HUES48 (cell line): ENCODE data around the gene MOSPD3.

Experiments
- H3K27ac ChIP-seq: one replicate; pipeline ENCODE4 v1.7.0; 2013; ENCODE audit warnings: low read depth, low read length, inconsistent platforms
- H3K27me3 ChIP-seq: 2 replicates; pipeline ENCODE4 v1.6.1; 2013; ENCODE audit warnings: mild to moderate bottlenecking, low read length; ENCODE audit not compliant: control insufficient read depth, insufficient read depth
- H3K36me3 ChIP-seq: 2 replicates; pipeline ENCODE4 v1.6.1; 2013; ENCODE audit warnings: low read length; ENCODE audit not compliant: control insufficient read depth, insufficient read depth
- H3K4me1 ChIP-seq: 2 replicates; pipeline ENCODE4 v1.6.1; 2013; ENCODE audit warnings: mild to moderate bottlenecking, low read length; ENCODE audit not compliant: control insufficient read depth, insufficient read depth
- H3K4me3 ChIP-seq: 2 replicates; pipeline ENCODE4 v1.5.1; 2013; ENCODE audit warnings: mild to moderate bottlenecking, low read depth, low read length
- H3K9ac ChIP-seq: 2 replicates; pipeline ENCODE4 v1.6.1; 2013; ENCODE audit warnings: mild to moderate bottlenecking, low read depth, low read length, moderate library complexity
- H3K9me3 ChIP-seq: 2 replicates; pipeline ENCODE4 v1.6.1; 2013; ENCODE audit warnings: low read length; ENCODE audit not compliant: control insufficient read depth, insufficient read depth

MOSPD3 gene

GRCh38 chr7:100568896-100569844 lies 43.2 kb upstream of the MOSPD3 start:
- Histone ChIP-seq H3K4me3 (peak overlapping the region; percentile 68), H3K27ac (peak overlapping the region; percentile 22), H3K9me3 (no peaks in the 10 kb centered on the region), H3K36me3 (no peaks in the 10 kb centered on the region), H3K27me3 (no peaks in the 10 kb centered on the region), H3K4me1 (peaks cover 25% of the 10 kb centered on the region), H3K9ac (no peak overlapping the region)

- Histone ChIP-seq H3K4me3 (no peak overlapping the region), H3K9ac (no peak overlapping the region), H3K9me3 (no peaks in the 10 kb centered on the region), H3K27me3 (no peaks in the 10 kb centered on the region), H3K36me3 (peaks cover 12% of the 10 kb centered on the region), H3K4me1 (peaks cover 24% of the 10 kb centered on the region), H3K27ac (peak overlapping the region; percentile 40)
Observed at GRCh38 chr7:100570954-100571828, 41.1 kb upstream of the MOSPD3 start.

GRCh38 chr7:100571829-100572116 lies 40.6 kb upstream of the MOSPD3 start:
- Histone ChIP-seq H3K36me3 (peaks cover 18% of the 10 kb centered on the region), H3K27ac (peak overlapping the region; percentile 31), H3K9me3 (no peaks in the 10 kb centered on the region), H3K27me3 (no peaks in the 10 kb centered on the region), H3K4me1 (peaks cover 24% of the 10 kb centered on the region), H3K9ac (no peak overlapping the region), H3K4me3 (no peak overlapping the region)

- no peaks in the 10 kb centered on the region for H3K27me3 ChIP-seq
- H3K4me3 ChIP-seq = no peak overlapping the region
- H3K9me3 ChIP-seq = no peaks in the 10 kb centered on the region
- no peak overlapping the region for H3K9ac ChIP-seq
- peaks cover 24% of the 10 kb centered on the region for H3K4me1 ChIP-seq
- peaks cover 23% of the 10 kb centered on the region for H3K36me3 ChIP-seq
- peak overlapping the region; percentile 31 for H3K27ac ChIP-seq
Observed at GRCh38 chr7:100572281-100572948, 39.9 kb upstream of the MOSPD3 start.

- Histone ChIP-seq H3K4me1 (peaks cover 24% of the 10 kb centered on the region), H3K36me3 (peaks cover 29% of the 10 kb centered on the region), H3K27me3 (no peaks in the 10 kb centered on the region), H3K9ac (no peak overlapping the region), H3K4me3 (no peak overlapping the region), H3K27ac (no peak overlapping the region), H3K9me3 (no peaks in the 10 kb centered on the region)
Observed at GRCh38 chr7:100572949-100573675, 39.2 kb upstream of the MOSPD3 start.

- peaks cover 24% of the 10 kb centered on the region for H3K4me1 ChIP-seq
- H3K9ac ChIP-seq = no peak within 1 kb of the TSS
- H3K9me3 ChIP-seq = no peaks in the 10 kb centered on the region
Observed at GRCh38 chr7:100573691-100574361, 38.5 kb upstream of the MOSPD3 start, which contains the start of gene SAP25. Gene SAP25 (minus strand): TSS chr7:100573900. CDS start chr7:100573742, 158 bp downstream.

GRCh38 chr7:100574362-100575205 lies 37.8 kb upstream of the MOSPD3 start:
- Histone ChIP-seq H3K4me1 (peaks cover 24% of the 10 kb centered on the region), H3K27ac (no peak overlapping the region), H3K36me3 (peaks cover 31% of the 10 kb centered on the region), H3K27me3 (no peaks in the 10 kb centered on the region), H3K9me3 (no peaks in the 10 kb centered on the region), H3K9ac (no peak overlapping the region), H3K4me3 (no peak overlapping the region)

More at GRCh38 chr7:100573691-100574361, 38.5 kb upstream of the MOSPD3 start, which contains the start of gene SAP25:
- H3K4me3 ChIP-seq = no peak within 1 kb of the TSS
- H3K27me3 ChIP-seq = no peaks in the 10 kb centered on the region
- no peak within 1 kb of the TSS for H3K27ac ChIP-seq
- H3K36me3 ChIP-seq = peaks cover 30% of the 10 kb centered on the region

GRCh38 chr7:100575206-100575631 lies 37.1 kb upstream of the MOSPD3 start:
- Histone ChIP-seq H3K9me3 (no peaks in the 10 kb centered on the region), H3K36me3 (peaks cover 37% of the 10 kb centered on the region), H3K9ac (no peak overlapping the region), H3K27ac (no peak overlapping the region), H3K27me3 (no peaks in the 10 kb centered on the region), H3K4me3 (no peak overlapping the region), H3K4me1 (peaks cover 20% of the 10 kb centered on the region)

- Histone ChIP-seq H3K36me3 (peaks cover 44% of the 10 kb centered on the region), H3K4me3 (no peak overlapping the region), H3K27ac (no peak overlapping the region), H3K9me3 (no peaks in the 10 kb centered on the region), H3K27me3 (no peaks in the 10 kb centered on the region), H3K4me1 (peaks cover 18% of the 10 kb centered on the region), H3K9ac (no peak overlapping the region)
Observed at GRCh38 chr7:100575746-100576383, 36.5 kb upstream of the MOSPD3 start.
